ENCODE data around the gene TWIST2.

Gene TWIST2

DNA sequence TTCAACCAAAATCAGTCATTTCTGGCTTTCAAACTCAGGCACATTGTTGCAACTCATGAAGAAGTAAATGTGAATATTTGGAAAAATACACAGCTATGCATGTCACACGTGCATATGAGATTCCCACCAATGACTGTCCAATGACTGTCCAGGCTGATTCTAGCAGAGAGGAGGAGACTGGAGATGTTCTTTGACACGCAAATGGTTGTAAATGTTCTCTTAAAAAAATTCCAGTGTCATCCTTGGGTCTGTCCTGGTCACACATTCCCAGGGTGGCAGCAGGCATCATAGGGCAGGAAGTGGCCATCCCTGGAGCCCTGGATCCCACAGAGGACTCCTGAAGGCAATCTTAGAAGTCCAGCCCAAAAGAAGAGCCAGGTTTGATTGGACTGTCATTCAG lies 40.9 kb downstream of the TWIST2 start:
- H3K4me2 ChIP-seq (ENCODE audit: low read depth, low read length): no peak overlapping the region
- TF ChIP-seq EZH2 (optimal IDR thresholded peaks at IDR 0.05; ENCODE audit: low read depth, low read length): no peak
- no peak for TF ChIP-seq EZH2phosphoT487 (IDR thresholded peaks at IDR 0.05; ENCODE audit: low read length)
- TF ChIP-seq, protein P1, sequence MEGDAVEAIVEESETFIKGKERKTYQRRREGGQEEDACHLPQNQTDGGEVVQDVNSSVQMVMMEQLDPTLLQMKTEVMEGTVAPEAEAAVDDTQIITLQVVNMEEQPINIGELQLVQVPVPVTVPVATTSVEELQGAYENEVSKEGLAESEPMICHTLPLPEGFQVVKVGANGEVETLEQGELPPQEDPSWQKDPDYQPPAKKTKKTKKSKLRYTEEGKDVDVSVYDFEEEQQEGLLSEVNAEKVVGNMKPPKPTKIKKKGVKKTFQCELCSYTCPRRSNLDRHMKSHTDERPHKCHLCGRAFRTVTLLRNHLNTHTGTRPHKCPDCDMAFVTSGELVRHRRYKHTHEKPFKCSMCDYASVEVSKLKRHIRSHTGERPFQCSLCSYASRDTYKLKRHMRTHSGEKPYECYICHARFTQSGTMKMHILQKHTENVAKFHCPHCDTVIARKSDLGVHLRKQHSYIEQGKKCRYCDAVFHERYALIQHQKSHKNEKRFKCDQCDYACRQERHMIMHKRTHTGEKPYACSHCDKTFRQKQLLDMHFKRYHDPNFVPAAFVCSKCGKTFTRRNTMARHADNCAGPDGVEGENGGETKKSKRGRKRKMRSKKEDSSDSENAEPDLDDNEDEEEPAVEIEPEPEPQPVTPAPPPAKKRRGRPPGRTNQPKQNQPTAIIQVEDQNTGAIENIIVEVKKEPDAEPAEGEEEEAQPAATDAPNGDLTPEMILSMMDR (IDR thresholded peaks at IDR 0.05; ENCODE audit: low read length): no peak
- H3K4me3 ChIP-seq (ENCODE audit: low read length): no peak overlapping the region
- H4K20me1 ChIP-seq (ENCODE audit: insufficient read depth, low read length): no peaks in the 10 kb centered on the region
- H2AFZ ChIP-seq (ENCODE audit: low read length): no peak overlapping the region
- H3F3A ChIP-seq (ENCODE audit: insufficient read depth, low read length): no peaks in the 10 kb centered on the region
- no peaks in the 10 kb centered on the region for H3K9me3 ChIP-seq (replicated peaks; ENCODE audit: insufficient read depth, low read length)
- no peaks in the 10 kb centered on the region for H3K9me2 ChIP-seq (replicated peaks; ENCODE audit: insufficient read depth, low read length)
- no peak overlapping the region for H3K9ac ChIP-seq (ENCODE audit: low read length)
- DNase-seq: no peak
- H3K27me3 ChIP-seq (replicated peaks; ENCODE audit: insufficient read depth, low read length): peaks cover 83% of the 10 kb centered on the region
- no peaks in the 10 kb centered on the region for H3K36me3 ChIP-seq (replicated peaks; ENCODE audit: insufficient read depth, low read length)
- no peaks in the 10 kb centered on the region for H3K79me2 ChIP-seq (ENCODE audit: low read length)
- no peaks in the 10 kb centered on the region for H3K4me1 ChIP-seq (ENCODE audit: low read length)
- H3K27ac ChIP-seq (ENCODE audit: low read length): no peak overlapping the region

DNA sequence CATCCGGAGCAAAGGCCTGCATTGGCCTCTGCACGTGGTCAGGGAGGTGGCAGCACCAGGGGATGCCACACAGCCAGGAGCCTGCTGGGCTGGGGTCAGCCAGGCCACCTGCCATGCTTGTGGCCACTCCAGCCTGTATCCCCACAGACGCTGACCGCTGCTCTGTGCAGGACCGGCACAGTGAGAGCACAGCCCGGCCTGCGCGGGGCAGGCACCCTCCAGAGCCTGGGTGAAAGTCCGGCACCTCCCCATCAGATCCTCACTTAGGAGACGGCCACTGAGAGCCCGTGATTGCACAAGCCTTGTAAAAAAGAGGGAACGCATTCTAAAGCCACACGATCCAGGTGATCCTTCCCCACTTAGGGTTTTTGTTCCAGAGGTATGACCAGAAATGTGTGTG lies 42.2 kb downstream of the TWIST2 start:
- no peak overlapping the region for H3K4me3 ChIP-seq (ENCODE audit: low read length)
- no peaks in the 10 kb centered on the region for H3K36me3 ChIP-seq (replicated peaks; ENCODE audit: insufficient read depth, low read length)
- H3K9ac ChIP-seq (ENCODE audit: low read length): no peak overlapping the region
- no peaks in the 10 kb centered on the region for H3K4me1 ChIP-seq (ENCODE audit: low read length)
- H2AFZ ChIP-seq (ENCODE audit: low read length): no peak overlapping the region
- no peak overlapping the region for H3K4me2 ChIP-seq (ENCODE audit: low read depth, low read length)
- H3K27me3 ChIP-seq (replicated peaks; ENCODE audit: insufficient read depth, low read length): peaks cover 76% of the 10 kb centered on the region
- no peaks in the 10 kb centered on the region for H3K79me2 ChIP-seq (ENCODE audit: low read length)
- H4K20me1 ChIP-seq (ENCODE audit: insufficient read depth, low read length): no peaks in the 10 kb centered on the region
- H3K27ac ChIP-seq (ENCODE audit: low read length): no peak overlapping the region
- no peak for TF ChIP-seq EZH2phosphoT487 (IDR thresholded peaks at IDR 0.05; ENCODE audit: low read length)
- no peak for TF ChIP-seq EZH2 (optimal IDR thresholded peaks at IDR 0.05; ENCODE audit: low read depth, low read length)
- TF ChIP-seq, protein P1 (IDR thresholded peaks at IDR 0.05; ENCODE audit: low read length): no peak
- H3K9me3 ChIP-seq (replicated peaks; ENCODE audit: insufficient read depth, low read length): no peaks in the 10 kb centered on the region
- DNase-seq: no peak
- H3K9me2 ChIP-seq (replicated peaks; ENCODE audit: insufficient read depth, low read length): no peaks in the 10 kb centered on the region
- no peaks in the 10 kb centered on the region for H3F3A ChIP-seq (ENCODE audit: insufficient read depth, low read length)

GRCh38 chr2:238890618-238891456 lies 43.0 kb downstream of the TWIST2 start:
- Histone ChIP-seq H3K4me3 (ENCODE audit: low read length) (no peak overlapping the region), H4K20me1 (ENCODE audit: insufficient read depth, low read length) (no peaks in the 10 kb centered on the region), H3K4me2 (ENCODE audit: low read depth, low read length) (no peak overlapping the region), H3K9ac (ENCODE audit: low read length) (no peak overlapping the region), H3K9me3 (replicated peaks; ENCODE audit: insufficient read depth, low read length) (no peaks in the 10 kb centered on the region), H3K27me3 (replicated peaks; ENCODE audit: insufficient read depth, low read length) (peaks cover 70% of the 10 kb centered on the region), H3K36me3 (replicated peaks; ENCODE audit: insufficient read depth, low read length) (no peaks in the 10 kb centered on the region), H2AFZ (ENCODE audit: low read length) (no peak overlapping the region), H3F3A (ENCODE audit: insufficient read depth, low read length) (no peaks in the 10 kb centered on the region), H3K4me1 (ENCODE audit: low read length) (no peaks in the 10 kb centered on the region), H3K27ac (ENCODE audit: low read length) (no peak overlapping the region), H3K9me2 (replicated peaks; ENCODE audit: insufficient read depth, low read length) (no peaks in the 10 kb centered on the region), H3K79me2 (ENCODE audit: low read length) (no peaks in the 10 kb centered on the region)
- TF ChIP-seq EZH2phosphoT487 (IDR thresholded peaks at IDR 0.05; ENCODE audit: low read length) (no peak), EZH2 (optimal IDR thresholded peaks at IDR 0.05; ENCODE audit: low read depth, low read length) (no peak)
- no peak for DNase-seq
